HG03521 (cell line): Measurements from ENCODE around the gene RHEBL1.

ENCODE experiments used
- ATAC-seq: cut with Tn5 transposase; IDR thresholded peaks from one replicate; pipeline ENCODE4 v1.9.1; 2021; ENCODE audit warnings: mild to moderate bottlenecking, moderate library complexity; ENCODE audit not compliant: unreplicated experiment

RHEBL1 gene

GRCh38 chr12:49038291-49038955 lies 31.4 kb downstream of the RHEBL1 start:
- no peak for ATAC-seq

- no peak for ATAC-seq
Measured at GRCh38 chr12:49037947-49038237, 31.9 kb downstream of the RHEBL1 start.

GRCh38 chr12:49037111-49037946 lies 32.5 kb downstream of the RHEBL1 start:
- no peak for ATAC-seq

- no peak for ATAC-seq
Measured at GRCh38 chr12:49036029-49036428, 33.8 kb downstream of the RHEBL1 start.

GRCh38 chr12:49034286-49034622 lies 35.5 kb downstream of the RHEBL1 start:
- no peak for ATAC-seq

- no peak for ATAC-seq
Measured at GRCh38 chr12:49033611-49034285, 36.0 kb downstream of the RHEBL1 start.

- ATAC-seq: no peak
Measured at GRCh38 chr12:49032679-49033447, 36.9 kb downstream of the RHEBL1 start.

GRCh38 chr12:49032276-49032675 lies 37.5 kb downstream of the RHEBL1 start:
- no peak for ATAC-seq

GRCh38 chr12:49031573-49032161 lies 38.1 kb downstream of the RHEBL1 start:
- no peak for ATAC-seq

GRCh38 chr12:49030714-49031572 lies 38.8 kb downstream of the RHEBL1 start:
- ATAC-seq: no peak

GRCh38 chr12:49030119-49030518 lies 39.7 kb downstream of the RHEBL1 start:
- ATAC-seq: no peak

- ATAC-seq: no peak
Measured at GRCh38 chr12:49028666-49029275, 41.0 kb downstream of the RHEBL1 start.

GRCh38 chr12:49027846-49028555 lies 41.8 kb downstream of the RHEBL1 start:
- no peak for ATAC-seq

- no peak for ATAC-seq
Measured at GRCh38 chr12:49026678-49027480, 42.9 kb downstream of the RHEBL1 start.

GRCh38 chr12:49026101-49026500 lies 43.7 kb downstream of the RHEBL1 start:
- no peak for ATAC-seq

- no peak for ATAC-seq
Measured at GRCh38 chr12:49025463-49025862, 44.3 kb downstream of the RHEBL1 start.

GRCh38 chr12:49024543-49024942 lies 45.2 kb downstream of the RHEBL1 start:
- no peak for ATAC-seq

- no peak for ATAC-seq
Measured at GRCh38 chr12:49023812-49024211, 46.0 kb downstream of the RHEBL1 start.
